Choroid plexus epithelial cell (primary cell): Measurements from ENCODE around the gene MOB3B.

Experiments
- DNase-seq: peaks from one replicate; pipeline ENCODE4 v3.0.0-alpha.2; 2010; ENCODE audit warnings: low read depth
- H3K4me3 ChIP-seq: 2 replicates; pipeline ENCODE4 v1.5.1; 2011; ENCODE audit warnings: low read depth, mild to moderate bottlenecking, control low read depth, low read length, moderate library complexity
- CTCF ChIP-seq: conservative IDR thresholded peaks from 2 replicates; pipeline ENCODE4 v1.5.1; 2011; ENCODE audit warnings: low read depth, mild to moderate bottlenecking, control low read depth, inconsistent platforms, low read length, moderate library complexity

Gene MOB3B

GRCh38 chr9:27328483-27328882, 201.1 kb downstream of the MOB3B start:
- no peak for TF ChIP-seq CTCF
- no peak overlapping the region for H3K4me3 ChIP-seq
- DNase-seq: no peak

GRCh38 chr9:27311184-27311583, 218.4 kb downstream of the MOB3B start:
- TF ChIP-seq CTCF: no peak
- DNase-seq: no peak
- no peak overlapping the region for H3K4me3 ChIP-seq

GRCh38 chr9:27310582-27310981, 219.0 kb downstream of the MOB3B start:
- DNase-seq: no peak
- no peak for TF ChIP-seq CTCF
- no peak overlapping the region for H3K4me3 ChIP-seq

GRCh38 chr9:27308691-27309390, 220.8 kb downstream of the MOB3B start:
- no peak for DNase-seq
- no peak for TF ChIP-seq CTCF
- H3K4me3 ChIP-seq: no peak overlapping the region

GRCh38 chr9:27304521-27304920, 225.1 kb downstream of the MOB3B start:
- TF ChIP-seq CTCF: no peak
- DNase-seq: no peak
- no peak overlapping the region for H3K4me3 ChIP-seq

- no peak overlapping the region for H3K4me3 ChIP-seq
- DNase-seq: peak; percentile 18
- TF ChIP-seq CTCF: no peak
These were observed 226.4 kb downstream of the MOB3B start for GRCh38 chr9:27303219-27303618.

GRCh38 chr9:27297050-27297449, 232.6 kb downstream of the MOB3B start, which contains the start of gene EQTN:
Gene EQTN (minus strand): TSS chr9:27297150. CDS start chr9:27297055, 95 bp downstream.
- TF ChIP-seq CTCF: no peak
- DNase-seq: no peak
- no peak within 1 kb of the TSS for H3K4me3 ChIP-seq
